H1 (cell line): Measurements from ENCODE around the gene C6orf120. TPM values are rescaled to one million over a fixed set of nuclear protein-coding genes. Genes with fewer than 3 reads are reported as not detected.

Source experiments
- CTCF ChIA-PET: fragments of 300-600 bp; sonication (Branson Sonifier 250); formaldehyde crosslinking; loops from one replicate; lab custom pipeline; 2021; ENCODE audit not compliant: partially characterized antibody; lab: Charles Lee
- POLR2A ChIA-PET: fragments of 300-600 bp; sonication (Branson Sonifier 250); formaldehyde crosslinking; loops from one replicate; lab custom pipeline; 2021; ENCODE audit warnings: inconsistent platforms; ENCODE audit not compliant: partially characterized antibody; lab: Charles Lee
- DNase-seq, 2 experiments: peaks; one replicate each; pipeline versions ENCODE4 v3.0.0 to v3.0.0-alpha.2; 2010 to 2022; ENCODE audit warnings: low spot score in 2 of 2, low read depth in 1 of 2, mixed read lengths in 1 of 2
- FAIRE-seq: peaks from 2 replicates; lab custom pipeline; 2011; peaks lifted over from hg19 to GRCh38; lab: Jason Lieb, UNC
- H2AFZ ChIP-seq: 2 replicates; pipeline ENCODE4 v1.8.1; 2012; ENCODE audit warnings: low read length, inconsistent platforms
- H2AK5ac ChIP-seq: 2 replicates; pipeline ENCODE4 v1.6.1; 2013; ENCODE audit warnings: low read depth, low read length
- H2BK120ac ChIP-seq: replicated peaks from 2 replicates; pipeline ENCODE3; 2013; ENCODE audit warnings: low read depth, low read length, inconsistent platforms
- H2BK12ac ChIP-seq: 2 replicates; pipeline ENCODE4 v1.6.1; 2013; ENCODE audit warnings: low read depth, low read length
- H2BK15ac ChIP-seq: 2 replicates; pipeline ENCODE4 v1.6.1; 2013; ENCODE audit warnings: low read length
- H2BK20ac ChIP-seq: 2 replicates; pipeline ENCODE4 v1.6.1; 2013; ENCODE audit warnings: low read length
- H2BK5ac ChIP-seq: 2 replicates; pipeline ENCODE4 v1.6.1; 2013; ENCODE audit warnings: low read depth, low read length
- H3K14ac ChIP-seq: 2 replicates; pipeline ENCODE4 v1.6.1; 2013; ENCODE audit warnings: inconsistent platforms; ENCODE audit not compliant: insufficient read length
- H3K18ac ChIP-seq: 2 replicates; pipeline ENCODE4 v1.6.1; 2013; ENCODE audit warnings: low read length; ENCODE audit errors: extremely low read depth
- H3K23ac ChIP-seq: 2 replicates; pipeline ENCODE4 v1.6.1; 2013; ENCODE audit warnings: inconsistent platforms; ENCODE audit not compliant: insufficient read length
- H3K23me2 ChIP-seq: 2 replicates; pipeline ENCODE4 v1.6.1; 2013; ENCODE audit warnings: low read depth, low read length
- H3K27ac ChIP-seq: 2 replicates; pipeline ENCODE4 v1.6.1; 2011; ENCODE audit warnings: low read depth, low read length, inconsistent platforms
- H3K27me3 ChIP-seq, 4 experiments: replicated peaks in 1 of 4; 1 replicate in 1 of 4; 2 replicates in 3 of 4; pipeline versions ENCODE4 v1.6.1 to v1.8.1; 2011 to 2013; ENCODE audit warnings: low read length in 3 of 4, mild to moderate bottlenecking in 3 of 4, inconsistent platforms in 2 of 4, mixed read lengths in 2 of 4, moderate library complexity in 1 of 4; ENCODE audit not compliant: control insufficient read depth in 3 of 4, insufficient read depth in 3 of 4; ENCODE audit errors: extremely low read depth in 1 of 4
- H3K36me3 ChIP-seq, 4 experiments: 2 replicates each; pipeline versions ENCODE4 v1.6.1 to v1.8.1; 2011 to 2013; ENCODE audit warnings: mild to moderate bottlenecking in 4 of 4, low read length in 3 of 4, moderate library complexity in 2 of 4, control low read depth in 1 of 4, inconsistent platforms in 1 of 4; ENCODE audit not compliant: insufficient read depth in 4 of 4, control insufficient read depth in 2 of 4
- H3K4ac ChIP-seq: replicated peaks from 2 replicates; pipeline ENCODE3; 2013; ENCODE audit warnings: low read length, low read depth, mixed read lengths, inconsistent platforms; ENCODE audit not compliant: insufficient read length
- H3K4me1 ChIP-seq, 4 experiments: replicated peaks in 1 of 4; 1 replicate in 1 of 4; 2 replicates in 3 of 4; pipeline versions ENCODE4 v1.6.1 to v1.8.1; 2011 to 2013; ENCODE audit warnings: low read length in 3 of 4, inconsistent platforms in 2 of 4, mixed read lengths in 1 of 4; ENCODE audit not compliant: insufficient read depth in 4 of 4, control insufficient read depth in 3 of 4
- H3K4me2 ChIP-seq, 2 experiments: 2 replicates each; pipeline versions ENCODE4 v1.6.1 to v1.8.1; 2011 to 2013; ENCODE audit warnings: low read depth in 2 of 2, low read length in 2 of 2, control low read depth in 1 of 2, inconsistent platforms in 1 of 2, mild to moderate bottlenecking in 1 of 2; ENCODE audit not compliant: insufficient read depth in 1 of 2
- H3K4me3 ChIP-seq, 4 experiments: fragments of 200-600, 300-600 bp in 1 of 4; sonication (generic), shearing (Covaris generic), sonication (Bioruptor Twin) in 1 of 4; 2 replicates each; pipeline versions ENCODE4 v1.5.1 to v1.8.1; 2011 to 2016; ENCODE audit warnings: low read length in 4 of 4, low read depth in 3 of 4, control low read depth in 2 of 4, inconsistent platforms in 2 of 4, mild to moderate bottlenecking in 2 of 4, mixed read lengths in 1 of 4, moderate library complexity in 1 of 4; ENCODE audit not compliant: insufficient read depth in 2 of 4; ENCODE audit errors: extremely low read depth in 1 of 4
- H3K56ac ChIP-seq: replicated peaks from 2 replicates; pipeline ENCODE3; 2013; ENCODE audit warnings: low read depth, mild to moderate bottlenecking, mixed read lengths, low read length, inconsistent platforms; ENCODE audit not compliant: insufficient read length
- H3K79me1 ChIP-seq: 2 replicates; pipeline ENCODE4 v1.6.1; 2013; ENCODE audit warnings: low read depth, low read length, control low read depth
- H3K79me2 ChIP-seq, 2 experiments: 2 replicates each; pipeline versions ENCODE4 v1.6.1 to v1.8.1; 2012 to 2013; ENCODE audit warnings: low read length in 2 of 2, mild to moderate bottlenecking in 2 of 2, inconsistent platforms in 1 of 2; ENCODE audit not compliant: insufficient read depth in 2 of 2, control insufficient read depth in 1 of 2
- H3K9ac ChIP-seq, 4 experiments: replicated peaks in 1 of 4; 1 replicate in 1 of 4; 2 replicates in 3 of 4; pipeline versions ENCODE4 v1.6.1 to v1.8.1; 2011 to 2013; ENCODE audit warnings: low read depth in 3 of 4, low read length in 3 of 4, control low read depth in 2 of 4, mild to moderate bottlenecking in 2 of 4, moderate library complexity in 2 of 4, inconsistent platforms in 1 of 4; ENCODE audit errors: extremely low read depth in 1 of 4
- H3K9me3 ChIP-seq, 2 experiments: 2 replicates each; pipeline versions ENCODE4 v1.6.1 to v1.8.1; 2012 to 2013; ENCODE audit warnings: mild to moderate bottlenecking in 2 of 2, moderate library complexity in 2 of 2, control low read depth in 1 of 2, inconsistent platforms in 1 of 2, low read depth in 1 of 2, low read length in 1 of 2, mixed read lengths in 1 of 2; ENCODE audit not compliant: insufficient read depth in 2 of 2
- H4K20me1 ChIP-seq, 2 experiments: replicated peaks in 1 of 2; 2 replicates each; pipeline versions ENCODE3 to v1.8.1; 2011 to 2013; ENCODE audit warnings: inconsistent platforms in 2 of 2, low read length in 2 of 2, mild to moderate bottlenecking in 1 of 2; ENCODE audit not compliant: insufficient read depth in 2 of 2, control insufficient read depth in 1 of 2
- H4K5ac ChIP-seq: 2 replicates; pipeline ENCODE4 v1.6.1; 2013; ENCODE audit warnings: low read length, low read depth, mixed read lengths, inconsistent platforms; ENCODE audit not compliant: insufficient read length
- H4K8ac ChIP-seq: 2 replicates; pipeline ENCODE4 v1.8.0; 2013; ENCODE audit warnings: mild to moderate bottlenecking, moderate library complexity, low read length, inconsistent platforms; ENCODE audit not compliant: insufficient read depth; ENCODE audit errors: extremely low read depth
- H4K91ac ChIP-seq: replicated peaks from 2 replicates; pipeline ENCODE3; 2013; ENCODE audit warnings: low read length, mixed read lengths, inconsistent platforms; ENCODE audit not compliant: insufficient read length
- HDAC6 ChIP-seq: IDR thresholded peaks from one replicate; pipeline ENCODE4 v1.7.1; 2012; ENCODE audit warnings: low read depth, mild to moderate bottlenecking, inconsistent platforms, low read length, moderate library complexity
- TAF7 ChIP-seq: optimal IDR thresholded peaks from 2 replicates; pipeline ENCODE3; 2011; ENCODE audit warnings: low read depth, mild to moderate bottlenecking, inconsistent platforms, low read length, moderate library complexity, borderline replicate concordance
- WGBS, 2 experiments: shearing (Covaris generic) in 1 of 2; methylation state at CpG; one replicate each; pipeline versions ENCODE4 v1.1.6 to v1.1.7; 2013 to 2015; ENCODE audit warnings: low lambda C conversion rate in 2 of 2, mixed read lengths in 2 of 2, inconsistent platforms in 1 of 2, low coverage in 1 of 2, missing lambda C conversion rate in 1 of 2; ENCODE audit not compliant: insufficient replicate concordance in 2 of 2, insufficient coverage in 1 of 2, insufficient read length in 1 of 2; ENCODE audit errors: extremely low coverage in 1 of 2, missing lambda C conversion rate in 1 of 2; 5-methylcytosine and 5-hydroxymethylcytosine counted together
- polyA plus RNA-seq, 7 experiments: library from polyadenylated mRNA; depleted of rRNA in 3 of 7; stranded (reverse) in 5 of 7; unstranded in 2 of 7; fragments of >200 nt in 5 of 7; fragments of 200-250 nt in 2 of 7; gene quantifications; 1 replicate in 5 of 7; 2 replicates in 1 of 7; 4 replicates in 1 of 7; pipeline versions ENCODE4 v1.2.1 to v1.2.3, GENCODE V29; 2011 to 2013; ENCODE audit warnings: missing spikeins in 2 of 7, mixed read lengths in 2 of 7
- total RNA-seq: library from RNA; stranded (reverse); fragmentation: NEBNext Ultra II Directional; extraction: Animal tissue kit (Norgen Biotek cat#: 25700); gene quantifications from 2 replicates; pipeline ENCODE4 v1.2.1, GENCODE V29; 2021

Gene C6orf120
- total and polyA plus RNA-seq, 2 of the 8 experiments (the other 6 are each of a cell fraction or from before 2014, with no cell fraction given): 16.2 to 30.6 TPM

DNA sequence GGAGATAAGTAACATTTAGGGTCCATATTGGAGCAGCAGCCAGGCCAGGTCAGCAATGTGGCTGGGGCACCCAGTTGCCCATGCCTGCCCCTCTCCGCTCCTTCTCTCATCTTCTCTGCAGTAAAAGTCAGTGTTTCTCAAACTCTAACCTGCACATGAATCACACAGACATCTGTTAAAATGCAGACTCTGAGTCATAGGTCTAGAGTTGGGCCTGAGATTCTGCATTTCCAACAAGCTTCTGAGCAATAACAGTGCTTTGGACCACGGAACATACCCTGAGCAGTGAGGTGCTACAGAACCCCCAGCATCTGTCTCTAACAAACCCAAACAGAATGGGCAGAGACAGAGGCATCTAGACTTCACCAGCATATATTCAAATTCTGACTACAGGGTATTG lies 12.3 kb downstream of the C6orf120 start:
- H3K27me3 ChIP-seq: no peaks in the 10 kb centered on the region
- no peak overlapping the region for H3K14ac ChIP-seq
- H2AFZ ChIP-seq: no peak overlapping the region
- ChIA-PET POLR2A (interaction anchor here (0.7 to 6.4 kb wide), 2 partner anchors 11 kb away, joined by 4 to 41 read pairs; partner anchors contain the start of genes C6orf120 and WDR27), CTCF (no interaction called here)
- no peaks in the 10 kb centered on the region for H3K79me1 ChIP-seq
- no peak overlapping the region for H4K5ac ChIP-seq
- no peak overlapping the region for H2AK5ac ChIP-seq
- FAIRE-seq (no peak), DNase-seq (no peak)
- H4K8ac ChIP-seq: no peak overlapping the region
- H2BK12ac ChIP-seq: no peak overlapping the region
- H3K18ac ChIP-seq: no peak overlapping the region
- H2BK5ac ChIP-seq: no peak overlapping the region
- H3K4me3 ChIP-seq: no peak overlapping the region
- no peak overlapping the region for H3K23ac ChIP-seq
- H3K9ac ChIP-seq: no peak overlapping the region
- peaks cover 0 to 1% of the 10 kb centered on the region in 2 experiments for H4K20me1 ChIP-seq
- H2BK20ac ChIP-seq: no peak overlapping the region
- H3K4ac ChIP-seq: no peak overlapping the region
- H3K4me2 ChIP-seq: no peak overlapping the region
- H3K9me3 ChIP-seq: no peaks in the 10 kb centered on the region
- H3K36me3 ChIP-seq: peaks cover 0 to 82% (median 23%) of the 10 kb centered on the region in 4 experiments; a peak in 7 of 8 replicates
- H3K79me2 ChIP-seq: peaks cover 0 to 14% of the 10 kb centered on the region in 2 experiments; a peak in 2 of 4 replicates
- H4K91ac ChIP-seq: no peak overlapping the region
- H3K23me2 ChIP-seq: no peaks in the 10 kb centered on the region
- no peak overlapping the region for H3K56ac ChIP-seq
- no peaks in the 10 kb centered on the region for H3K4me1 ChIP-seq
- H2BK120ac ChIP-seq: no peak overlapping the region
- H2BK15ac ChIP-seq: no peak overlapping the region
- no peak overlapping the region for H3K27ac ChIP-seq
- WGBS, 2 experiments: 88% methylated on average over 2 of the region's 2 CpGs; no CpG with 5 or more reads in 1 of the 2 experiments
- TF ChIP-seq TAF7 (no peak), HDAC6 (no peak)
